GM19328 (cell line): ENCODE data around the gene MINDY4.

Experiments used
- ATAC-seq: cut with Tn5 transposase; IDR thresholded peaks from one replicate; pipeline ENCODE4 v1.9.1; 2021; ENCODE audit warnings: mild to moderate bottlenecking, moderate library complexity; ENCODE audit not compliant: unreplicated experiment

MINDY4 gene

GRCh38 chr7:30851651-30852307 is 80.6 kb downstream of the MINDY4 start:
- no peak for ATAC-seq

- no peak for ATAC-seq
Measured at GRCh38 chr7:30852308-30852684, 81.1 kb downstream of the MINDY4 start.

GRCh38 chr7:30852744-30853288 is 81.6 kb downstream of the MINDY4 start:
- ATAC-seq = no peak

GRCh38 chr7:30853576-30853975 is 82.4 kb downstream of the MINDY4 start:
- no peak for ATAC-seq

GRCh38 chr7:30855936-30856335 is 84.7 kb downstream of the MINDY4 start:
- ATAC-seq = no peak

- no peak for ATAC-seq
Measured at GRCh38 chr7:30858576-30858975, 87.4 kb downstream of the MINDY4 start.

- no peak for ATAC-seq
Measured at GRCh38 chr7:30859202-30859939, 88.2 kb downstream of the MINDY4 start.

- ATAC-seq = no peak
Measured at GRCh38 chr7:30859940-30860496, 88.8 kb downstream of the MINDY4 start.

- no peak for ATAC-seq
Measured at GRCh38 chr7:30861612-30862011, 90.4 kb downstream of the MINDY4 start.

- ATAC-seq = no peak
Measured at GRCh38 chr7:30862995-30863705, 91.9 kb downstream of the MINDY4 start.

GRCh38 chr7:30863706-30864035 is 92.5 kb downstream of the MINDY4 start:
- ATAC-seq = no peak

GRCh38 chr7:30864101-30864500 is 92.9 kb downstream of the MINDY4 start:
- ATAC-seq = no peak

- ATAC-seq = no peak
Measured at GRCh38 chr7:30865076-30865475, 93.9 kb downstream of the MINDY4 start.

- no peak for ATAC-seq
Measured at GRCh38 chr7:30865821-30866220, 94.6 kb downstream of the MINDY4 start.

- ATAC-seq = no peak
Measured at GRCh38 chr7:30866939-30867338, 95.7 kb downstream of the MINDY4 start.

GRCh38 chr7:30867483-30867882 is 96.3 kb downstream of the MINDY4 start:
- no peak for ATAC-seq

GRCh38 chr7:30869794-30870611 is 98.8 kb downstream of the MINDY4 start:
- no peak for ATAC-seq

GRCh38 chr7:30870821-30871518 is 99.8 kb downstream of the MINDY4 start:
- ATAC-seq = no peak

- ATAC-seq = no peak
Measured at GRCh38 chr7:30871655-30872054, 100.4 kb downstream of the MINDY4 start.

- ATAC-seq = no peak
Measured at GRCh38 chr7:30873207-30873606, 102.0 kb downstream of the MINDY4 start.
